Stimulated activated CD4-positive, alpha-beta T cell treated with anti-CD3 and anti-CD28 coated beads, Interleukin-15, amount 100 ng/mL, for 1 hour (primary cell): ENCODE data around the gene MOBP.
"Not testable (repeated sequence)": the region's sequence is repeated elsewhere in the genome, so short reads cannot be mapped to it uniquely, and the experiment has no call there.

Experiments used
- DNase-seq, 2 donors: peaks; one replicate each; pipeline ENCODE4 v3.0.0-alpha.2; 2020; ENCODE audit warnings: low read depth in 1 of 2, low spot score in 1 of 2

The MOBP gene

GRCh38 chr3:39449796-39450195, 17.7 kb upstream of the MOBP start:
- DNase-seq: no peak

DNA sequence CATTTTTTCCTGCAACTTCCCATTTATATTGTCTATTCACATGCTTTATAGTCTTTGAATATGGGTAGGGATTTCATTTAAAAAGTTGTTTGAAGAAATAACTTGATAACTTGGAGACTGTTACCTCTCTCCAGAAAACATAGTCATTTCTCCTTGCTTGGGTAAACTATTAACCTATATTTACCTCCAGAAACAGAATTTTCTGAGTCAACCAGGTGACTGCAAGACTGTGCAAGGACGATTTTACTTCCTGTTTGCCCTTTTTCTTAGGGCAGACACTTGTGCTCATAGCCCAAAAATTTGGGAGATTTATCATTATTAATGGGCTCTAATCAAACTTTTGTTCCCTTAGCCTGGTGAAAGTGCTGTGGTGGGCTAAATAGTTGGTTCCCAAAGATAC, 14.3 kb upstream of the MOBP start:
- no peak for DNase-seq

GRCh38 chr3:39453872-39454271, 13.6 kb upstream of the MOBP start:
- not testable (repeated sequence) for DNase-seq

GRCh38 chr3:39454591-39455217, 12.8 kb upstream of the MOBP start:
- DNase-seq: no peak

DNA sequence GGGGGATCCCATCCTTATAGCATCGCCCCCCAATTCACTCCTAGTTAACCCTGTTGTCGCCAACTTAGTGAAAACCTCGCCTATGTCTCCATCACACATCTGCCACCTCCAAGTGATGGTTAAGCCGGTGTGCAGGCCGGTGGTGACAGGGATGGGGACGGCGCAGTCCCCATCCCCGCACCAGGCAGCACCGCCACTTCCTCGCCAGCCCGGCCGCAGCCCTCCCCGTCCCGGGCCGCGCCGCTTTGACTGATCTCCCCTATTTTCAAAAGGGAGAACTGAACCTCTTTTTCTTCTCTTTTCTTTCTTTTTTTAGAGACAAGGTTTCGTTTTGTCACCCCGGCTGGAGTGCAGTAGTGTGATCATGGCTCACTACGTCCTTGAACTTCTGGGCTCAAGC, 11.3 kb upstream of the MOBP start:
- DNase-seq: no peak

- DNase-seq: no peak
Measured at GRCh38 chr3:39457361-39457760, 10.1 kb upstream of the MOBP start.

- DNase-seq: not testable (repeated sequence)
Measured at GRCh38 chr3:39458579-39458978, 8.9 kb upstream of the MOBP start.

DNA sequence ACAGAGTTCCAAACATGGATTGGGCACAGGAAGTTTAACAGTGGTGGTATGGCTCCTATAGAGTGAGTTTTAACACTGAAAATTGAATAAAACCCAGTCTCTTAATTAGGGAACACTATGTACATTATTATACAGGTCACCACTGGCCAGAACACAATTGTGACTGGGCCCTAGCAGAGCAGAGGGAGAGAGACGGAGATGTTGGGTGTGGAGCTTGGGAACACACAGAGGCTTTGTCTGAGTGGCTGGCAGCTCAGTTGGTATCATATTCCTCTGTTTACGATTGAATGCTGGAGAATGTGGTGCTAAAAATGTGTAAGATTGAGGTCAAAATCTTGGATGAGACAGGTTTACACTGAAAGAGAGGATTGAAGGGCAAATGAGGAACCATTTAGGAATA, 6.8 kb upstream of the MOBP start:
- DNase-seq: no peak

DNA sequence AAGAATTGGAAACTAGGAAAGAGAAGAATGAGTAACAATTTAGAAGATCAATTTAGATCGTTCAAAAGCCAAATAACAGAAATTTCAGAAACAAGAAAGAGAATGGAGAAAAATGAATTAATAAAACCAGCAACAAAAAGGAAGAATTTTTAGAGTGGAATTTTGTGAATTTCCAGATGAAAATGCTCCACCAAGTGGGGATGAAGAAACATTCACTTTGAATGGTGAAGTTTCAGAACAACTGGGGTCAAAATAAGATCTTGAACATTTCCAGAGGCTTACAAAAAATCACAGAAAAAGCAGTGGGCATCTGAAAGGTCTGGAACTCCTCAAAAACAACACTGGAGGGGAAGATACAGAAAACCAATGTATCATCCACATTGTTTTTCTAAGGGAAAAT, 4.2 kb upstream of the MOBP start:
- DNase-seq: no peak

GRCh38 chr3:39466988-39467387, 492 bp upstream of the MOBP start:
- no peak for DNase-seq

DNA sequence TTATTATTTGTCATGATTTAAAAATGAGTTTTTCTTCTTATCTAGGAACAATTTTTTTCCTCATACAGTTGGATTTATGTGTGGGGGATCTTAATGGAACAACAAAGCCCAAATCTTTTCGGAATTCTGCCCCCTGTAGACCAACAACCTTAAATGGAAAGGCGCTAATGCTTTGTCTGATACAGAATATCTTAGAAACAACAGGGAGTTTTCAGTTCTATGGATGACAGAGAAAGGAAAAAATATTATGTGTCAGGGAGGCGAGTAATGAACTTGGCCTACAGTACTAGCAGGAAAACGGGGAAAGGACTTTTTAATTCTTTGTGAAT, 592 bp downstream of the MOBP start:
- DNase-seq: no peak

GRCh38 chr3:39469258-39469657, 1.8 kb downstream of the MOBP start:
- DNase-seq: no peak

GRCh38 chr3:39469945-39470344, 2.5 kb downstream of the MOBP start:
- no peak for DNase-seq

DNA sequence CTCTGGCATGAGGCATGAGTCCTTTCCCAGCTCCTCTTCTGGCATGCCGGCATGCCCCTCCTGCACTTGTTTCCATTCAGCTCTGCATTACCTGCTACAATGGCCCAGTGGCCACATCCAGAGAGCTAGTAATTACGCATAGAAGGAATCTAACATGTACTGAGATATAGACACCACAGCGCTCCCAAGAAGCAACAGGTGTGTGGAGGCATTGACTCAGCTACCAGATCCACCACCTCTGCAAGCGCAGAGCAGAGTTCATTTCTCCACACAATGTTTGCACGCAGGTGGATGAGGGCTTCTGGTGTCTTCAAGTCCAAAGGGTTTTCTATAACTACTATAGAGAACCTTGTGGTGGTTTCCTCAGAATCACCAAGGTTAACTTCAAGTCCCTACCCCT, 4.2 kb downstream of the MOBP start:
- no peak for DNase-seq

- no peak for DNase-seq
Measured at GRCh38 chr3:39473452-39474125, 6.1 kb downstream of the MOBP start.

GRCh38 chr3:39474126-39474515, 6.6 kb downstream of the MOBP start:
- no peak for DNase-seq

DNA sequence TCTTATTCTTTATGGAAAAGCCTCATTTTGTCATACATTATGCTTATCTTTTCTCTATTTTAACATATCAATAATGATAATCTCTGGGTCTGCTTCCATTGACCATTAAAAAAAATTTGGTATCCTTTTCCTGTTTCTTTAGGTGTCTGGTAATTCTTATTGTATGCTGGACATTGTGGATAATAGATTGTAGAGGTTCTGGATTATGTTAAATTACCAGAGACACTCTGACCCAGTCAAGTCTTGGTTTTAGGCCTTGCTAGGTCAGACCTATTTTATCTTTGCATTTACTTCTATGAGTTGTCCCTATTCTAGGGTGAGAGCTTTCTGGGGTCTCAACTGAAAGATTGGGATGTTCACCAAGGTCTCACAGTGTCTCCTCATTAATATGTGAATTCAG, 9.3 kb downstream of the MOBP start:
- DNase-seq: no peak

DNA sequence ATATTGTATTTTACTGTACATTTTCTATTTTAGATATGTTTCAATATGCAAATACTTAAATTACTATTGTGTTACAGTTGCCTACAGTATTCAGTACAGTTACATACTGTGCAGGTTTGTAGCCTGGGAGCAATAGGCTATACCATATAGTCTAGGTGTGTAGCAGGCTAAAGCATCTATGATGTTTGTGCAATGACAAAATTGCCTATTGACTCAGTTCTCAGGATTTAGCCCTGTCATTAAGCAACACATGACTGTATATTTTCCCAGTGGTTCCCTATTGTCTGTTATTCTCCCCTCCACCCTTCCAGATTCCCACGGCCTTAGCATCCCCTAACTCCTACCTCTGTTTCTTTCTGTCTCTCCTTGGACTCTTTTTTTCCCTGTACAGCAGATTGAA, 10.7 kb downstream of the MOBP start:
- DNase-seq: no peak

GRCh38 chr3:39479701-39480414, 12.4 kb downstream of the MOBP start:
- no peak for DNase-seq

GRCh38 chr3:39485547-39485946, 18.1 kb downstream of the MOBP start:
- DNase-seq: no peak

DNA sequence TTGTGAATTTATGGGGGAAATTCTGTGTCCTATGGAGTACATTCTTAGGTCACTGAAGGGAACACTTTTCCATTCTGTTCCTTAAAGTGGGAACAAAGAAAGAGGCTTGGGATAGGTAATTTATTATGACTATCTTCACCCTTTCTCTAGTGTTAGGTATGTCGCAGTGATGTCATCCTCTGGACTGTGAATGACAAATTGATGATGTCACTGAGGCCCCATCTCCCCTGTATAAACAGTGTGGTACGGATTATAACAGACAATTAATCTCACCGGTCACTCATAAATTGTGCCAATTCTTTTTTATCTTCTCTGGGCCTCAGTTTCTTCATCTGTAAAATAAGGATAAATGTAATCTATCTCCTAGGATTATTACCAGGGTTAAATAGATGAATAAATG, 23.5 kb downstream of the MOBP start:
- DNase-seq: no peak

DNA sequence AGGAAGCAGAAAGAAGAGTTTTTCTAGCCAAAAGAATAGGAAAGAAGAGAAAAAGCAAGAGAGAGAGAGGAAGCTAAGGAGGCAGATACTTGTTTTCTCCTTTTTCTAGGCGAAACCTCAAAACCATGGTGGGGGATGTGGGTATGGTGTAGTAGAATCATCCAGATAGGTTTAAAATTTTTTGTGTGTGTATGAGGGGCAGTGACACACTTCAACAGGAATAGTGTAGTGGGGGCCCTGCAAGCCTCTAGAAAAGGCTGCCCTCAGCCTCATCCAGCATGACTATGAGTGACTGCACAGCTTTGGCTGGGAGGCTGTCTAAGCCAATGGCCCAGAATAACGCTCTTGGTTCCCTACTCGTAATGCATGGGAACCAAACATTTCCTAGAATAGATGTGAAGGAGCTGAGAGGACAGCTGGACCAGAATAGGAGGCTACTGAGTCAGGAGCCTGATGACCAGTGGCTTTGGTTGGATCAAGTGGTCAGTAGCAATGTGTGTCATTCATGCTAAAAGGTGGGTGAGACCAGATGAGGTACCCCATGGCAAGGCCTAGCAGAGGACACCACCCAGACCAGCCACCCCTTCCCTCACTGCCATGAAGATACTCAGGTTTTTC, 24.4 kb downstream of the MOBP start:
- DNase-seq: no peak
